ENCODE data around the gene KMT2E.
A peak's percentile ranks its signal among the peaks of the same experiment; 100 is the strongest.

The KMT2E gene

GRCh38 chr7:105079348-105079747 lies 65.3 kb downstream of the KMT2E start:
- DNase-seq (ENCODE audit: low read depth), result no peak
- TF ChIP-seq CTCF (IDR thresholded peaks at IDR 0.05; ENCODE audit: insufficient read depth, low read depth, low read length, missing control alignments), result no peak
- H3K4me3 ChIP-seq (ENCODE audit: low read length), result no peak overlapping the region

GRCh38 chr7:105084581-105084980 lies 70.6 kb downstream of the KMT2E start:
- no peak for TF ChIP-seq CTCF (IDR thresholded peaks at IDR 0.05; ENCODE audit: insufficient read depth, low read depth, low read length, missing control alignments)
- no peak for DNase-seq (ENCODE audit: low read depth)
- no peak overlapping the region for H3K4me3 ChIP-seq (ENCODE audit: low read length)

DNA sequence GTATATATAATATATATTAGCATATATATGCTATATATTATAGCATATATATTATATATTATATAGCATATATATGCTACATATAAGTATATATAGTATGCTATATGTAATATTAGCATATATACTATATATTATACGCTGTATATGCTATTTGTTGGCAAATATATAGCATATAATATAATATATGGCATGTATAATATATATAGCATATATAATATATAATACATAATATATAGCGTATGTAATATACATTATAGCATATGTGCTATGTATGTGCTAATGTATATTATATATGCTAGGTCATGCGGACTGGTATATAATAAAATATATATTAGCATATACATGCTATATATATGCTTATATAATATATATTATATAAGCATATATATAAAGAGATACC lies 72.8 kb downstream of the KMT2E start:
- no peak for DNase-seq (ENCODE audit: low read depth)
- TF ChIP-seq CTCF (IDR thresholded peaks at IDR 0.05; ENCODE audit: insufficient read depth, low read depth, low read length, missing control alignments), result no peak

GRCh38 chr7:105087981-105088380 lies 74.0 kb downstream of the KMT2E start:
- no peak overlapping the region for H3K4me3 ChIP-seq (ENCODE audit: low read length)
- no peak for DNase-seq (ENCODE audit: low read depth)
- no peak for TF ChIP-seq CTCF (IDR thresholded peaks at IDR 0.05; ENCODE audit: insufficient read depth, low read depth, low read length, missing control alignments)

More for the DNA sequence above, 72.8 kb downstream of the KMT2E start:
- no peak overlapping the region for H3K4me3 ChIP-seq (ENCODE audit: low read length)

DNA sequence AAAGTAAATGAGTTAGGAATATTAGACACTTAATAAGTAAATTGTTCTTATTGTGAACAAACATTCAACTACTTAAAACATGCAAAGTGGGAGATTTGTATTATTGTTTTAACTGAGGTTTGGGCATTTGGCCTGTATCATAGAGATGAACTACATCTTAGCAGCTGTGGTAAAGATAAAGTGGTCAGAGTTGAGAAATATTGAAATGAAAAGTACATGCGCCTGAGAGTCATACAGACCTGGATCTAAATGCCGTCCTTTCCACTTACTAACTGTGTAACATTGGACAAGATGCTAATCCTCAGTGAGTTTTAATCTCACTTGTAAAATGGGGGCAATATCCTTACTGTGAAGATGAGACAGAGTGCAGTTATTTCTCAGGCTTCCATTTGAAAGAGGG lies 74.5 kb downstream of the KMT2E start:
- no peak overlapping the region for H3K4me3 ChIP-seq (ENCODE audit: low read length)
- no peak for TF ChIP-seq CTCF (IDR thresholded peaks at IDR 0.05; ENCODE audit: insufficient read depth, low read depth, low read length, missing control alignments)
- no peak for DNase-seq (ENCODE audit: low read depth)

- H3K4me3 ChIP-seq (ENCODE audit: low read length), result no peak overlapping the region
- DNase-seq (ENCODE audit: low read depth), result no peak
- no peak for TF ChIP-seq CTCF (IDR thresholded peaks at IDR 0.05; ENCODE audit: insufficient read depth, low read depth, low read length, missing control alignments)
These were observed 81.0 kb downstream of the KMT2E start for GRCh38 chr7:105094966-105095365.

- no peak overlapping the region for H3K4me3 ChIP-seq (ENCODE audit: low read length)
- TF ChIP-seq CTCF (IDR thresholded peaks at IDR 0.05; ENCODE audit: insufficient read depth, low read depth, low read length, missing control alignments), result no peak
- DNase-seq (ENCODE audit: low read depth), result peak; percentile 33
These were observed 82.3 kb downstream of the KMT2E start for GRCh38 chr7:105096306-105096705.

All from epithelial cell of esophagus (primary cell).